Measurements from ENCODE around the gene MRC1. TPM values are rescaled to one million over a fixed set of nuclear protein-coding genes. Genes with fewer than 3 reads are reported as not detected.

The MRC1 gene
- total and polyA plus RNA-seq, 10 of the 15 experiments (the other 5 are each of a cell fraction or from before 2014, with no cell fraction given): 0.01 to 0.21 (median 0.03) TPM; not detected in 5

- TF ChIP-seq, protein P1, sequence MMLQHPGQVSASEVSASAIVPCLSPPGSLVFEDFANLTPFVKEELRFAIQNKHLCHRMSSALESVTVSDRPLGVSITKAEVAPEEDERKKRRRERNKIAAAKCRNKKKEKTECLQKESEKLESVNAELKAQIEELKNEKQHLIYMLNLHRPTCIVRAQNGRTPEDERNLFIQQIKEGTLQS (IDR thresholded peaks at IDR 0.05; ENCODE audit: borderline replicate concordance, extremely low read depth, low read depth, low read length): no peak
These were observed 8.2 kb downstream of the MRC1 start (continued) for GRCh38 chr10:17817316-17817715.

- intact Hi-C loops (cut with micrococcal nuclease; ENCODE audit: unreplicated experiment): no loop called here
- ChIA-PET POLR2A (no interaction called here), CTCF (no interaction called here), SMC1A (ENCODE audit: uncharacterized antibody, unreplicated experiment) (no interaction called here), RAD21 (ENCODE audit: unreplicated experiment) (no interaction called here)
- TF ChIP-seq, protein P2, sequence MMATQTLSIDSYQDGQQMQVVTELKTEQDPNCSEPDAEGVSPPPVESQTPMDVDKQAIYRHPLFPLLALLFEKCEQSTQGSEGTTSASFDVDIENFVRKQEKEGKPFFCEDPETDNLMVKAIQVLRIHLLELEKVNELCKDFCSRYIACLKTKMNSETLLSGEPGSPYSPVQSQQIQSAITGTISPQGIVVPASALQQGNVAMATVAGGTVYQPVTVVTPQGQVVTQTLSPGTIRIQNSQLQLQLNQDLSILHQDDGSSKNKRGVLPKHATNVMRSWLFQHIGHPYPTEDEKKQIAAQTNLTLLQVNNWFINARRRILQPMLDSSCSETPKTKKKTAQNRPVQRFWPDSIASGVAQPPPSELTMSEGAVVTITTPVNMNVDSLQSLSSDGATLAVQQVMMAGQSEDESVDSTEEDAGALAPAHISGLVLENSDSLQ (IDR thresholded peaks at IDR 0.05): no peak
- TF ChIP-seq ATF7 (IDR thresholded peaks at IDR 0.05; ENCODE audit: low read depth): no peak
- no peak for TF ChIP-seq FOXK2 (IDR thresholded peaks at IDR 0.05)
- TF ChIP-seq BACH1 (IDR thresholded peaks at IDR 0.05; ENCODE audit: borderline replicate concordance): no peak
- TF ChIP-seq TAF1 (IDR thresholded peaks at IDR 0.05; ENCODE audit: borderline replicate concordance, low read depth, low read length): no peak
- TF ChIP-seq SMAD1 (IDR thresholded peaks at IDR 0.05; ENCODE audit: low read depth, partially characterized antibody): no peak
- TF ChIP-seq NFXL1 (IDR thresholded peaks at IDR 0.05; ENCODE audit: borderline replicate concordance): no peak
- TF ChIP-seq MTA3 (IDR thresholded peaks at IDR 0.05; ENCODE audit: borderline replicate concordance, low read length): no peak
- TF ChIP-seq IKZF1 (conservative IDR thresholded peaks at IDR 0.05): no peak
- TF ChIP-seq NKRF (conservative IDR thresholded peaks at IDR 0.05): no peak
- no peak for TF ChIP-seq EED (IDR thresholded peaks at IDR 0.05; ENCODE audit: low read depth)
- TF ChIP-seq RFX5 (IDR thresholded peaks at IDR 0.05; ENCODE audit: low read depth, low read length): no peak
- TF ChIP-seq CHD1 (IDR thresholded peaks at IDR 0.05; ENCODE audit: low read depth, low read length): no peak
- H3K79me2 ChIP-seq (ENCODE audit: control insufficient read depth, insufficient read depth, low read length): no peaks in the 10 kb centered on the region
- no peak for ATAC-seq
- H3K4me2 ChIP-seq (ENCODE audit: control insufficient read depth, insufficient read depth): no peak overlapping the region
- no TSS peak for BruUV-seq (replicated peaks)
- H3K36me3 ChIP-seq (ENCODE audit: control insufficient read depth in 2 of 2, insufficient read depth in 2 of 2, low read length in 1 of 2): no peaks in the 10 kb centered on the region
- in situ Hi-C loops (cut with MboI): no loop called here
- H3K9me3 ChIP-seq (replicated peaks; ENCODE audit: control insufficient read depth, insufficient read depth, low read length): no peaks in the 10 kb centered on the region
- H3K9ac ChIP-seq (ENCODE audit: control insufficient read depth, insufficient read depth, low read length): no peak overlapping the region
- 2% methylated on average over 3 of the region's 3 CpGs for WGBS (ENCODE audit: insufficient coverage, insufficient replicate concordance, low lambda C conversion rate, missing lambda C conversion rate)
- no peak overlapping the region for H2AFZ ChIP-seq (ENCODE audit: control insufficient read depth, low read depth, low read length)
- H3K27ac ChIP-seq (ENCODE audit: control insufficient read depth, insufficient read depth): no peak overlapping the region
- no peak for DNase-seq (ENCODE audit: low read depth, low spot score)
- no peaks in the 10 kb centered on the region; a peak in 1 of 4 replicates for H3K27me3 ChIP-seq (replicated peaks in 1 of 2; ENCODE audit: control insufficient read depth in 2 of 2, insufficient read depth in 2 of 2, low read length in 1 of 2)
- H4K20me1 ChIP-seq (ENCODE audit: control insufficient read depth, insufficient read depth): no peaks in the 10 kb centered on the region
- H3K4me3 ChIP-seq: no peak overlapping the region
- H3K4me1 ChIP-seq (ENCODE audit: control insufficient read depth, insufficient read depth, low read length): no peaks in the 10 kb centered on the region
- FAIRE-seq: no peak
These were observed 8.6 kb downstream of the MRC1 start for GRCh38 chr10:17817790-17818189.

All from GM12878 (cell line).